ENCODE measurements around the gene RBM8A.
"Not testable (repeated sequence)": the region's sequence is repeated elsewhere in the genome, so short reads cannot be mapped to it uniquely, and the experiment has no call there.

Gene RBM8A

DNA sequence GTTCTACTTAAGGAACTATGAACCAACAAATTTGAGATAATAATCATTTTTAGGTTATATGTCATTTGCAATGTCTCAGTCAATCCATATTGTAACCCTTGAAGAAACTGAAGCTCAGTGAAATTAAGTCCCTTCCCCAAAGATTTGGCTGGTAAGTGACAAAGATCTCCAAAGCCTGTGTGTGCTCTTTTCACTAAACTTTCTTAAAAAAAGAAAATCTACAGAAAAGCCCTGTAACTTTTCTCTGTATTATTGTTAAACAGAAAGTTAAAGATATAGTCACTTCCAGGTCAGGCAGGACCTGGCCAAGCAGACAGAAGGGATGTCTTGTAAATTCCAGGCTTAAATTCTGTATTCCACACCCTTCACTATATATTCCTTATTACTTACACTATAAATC lies 29.1 kb upstream of the RBM8A start:
- no peak for DNase-seq

DNA sequence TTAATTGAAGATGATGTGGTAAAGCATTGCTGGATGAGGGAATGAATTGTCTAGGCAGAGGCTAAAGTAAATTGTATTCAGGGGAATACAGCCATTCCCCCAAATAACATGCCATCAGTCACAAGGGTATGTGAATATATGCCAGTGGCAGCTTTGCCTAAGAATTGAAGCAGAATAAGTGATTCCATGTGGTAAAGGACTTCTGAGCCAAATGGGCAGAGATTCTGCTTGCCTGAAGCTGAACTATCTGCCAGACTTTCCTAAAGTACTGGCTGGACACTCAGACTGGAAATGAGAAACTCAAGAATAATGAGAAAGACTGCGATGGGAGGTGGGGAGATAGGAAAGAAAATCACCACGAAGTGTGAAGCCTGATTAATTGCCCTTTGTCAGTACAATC lies 28.2 kb upstream of the RBM8A start:
- no peak for DNase-seq

DNA sequence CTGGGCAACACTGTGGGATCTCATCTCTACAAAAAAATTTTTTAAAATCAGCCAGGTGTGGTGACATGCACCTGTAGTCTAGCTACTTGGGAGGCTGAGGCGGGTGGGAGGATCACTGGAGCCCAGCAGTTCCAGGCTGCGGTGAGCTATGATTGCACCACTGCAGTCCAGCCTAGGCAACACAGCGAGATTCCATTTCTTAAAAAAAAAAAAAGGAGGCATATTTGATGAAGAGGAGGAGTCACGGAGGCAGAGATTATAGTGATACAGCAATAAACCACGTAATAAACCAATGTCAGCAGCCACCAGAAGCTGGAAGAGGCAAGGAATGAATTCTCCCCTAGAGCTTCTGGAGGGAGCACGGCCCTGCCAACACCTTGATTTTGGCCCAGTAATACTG lies 26.6 kb upstream of the RBM8A start:
- no peak for DNase-seq

DNA sequence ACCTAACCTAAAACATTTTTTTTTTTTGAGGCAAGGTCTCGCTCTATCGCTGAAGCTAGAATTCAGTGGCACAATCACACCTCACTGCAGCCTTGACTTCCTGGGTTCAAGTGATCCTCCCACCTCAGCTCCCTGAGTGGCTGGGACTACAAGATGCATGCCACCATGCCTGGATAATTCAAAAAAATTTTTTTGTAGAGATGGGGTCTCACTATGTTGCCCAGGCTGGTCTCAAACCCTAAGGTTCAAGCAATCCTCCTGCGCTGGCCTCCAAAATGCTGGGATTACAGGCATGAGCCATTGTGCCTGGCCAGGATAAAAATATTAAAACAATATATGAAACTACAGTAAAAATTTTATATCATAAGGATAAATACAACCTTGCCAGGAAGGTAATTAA lies 25.6 kb upstream of the RBM8A start:
- DNase-seq = no peak

DNA sequence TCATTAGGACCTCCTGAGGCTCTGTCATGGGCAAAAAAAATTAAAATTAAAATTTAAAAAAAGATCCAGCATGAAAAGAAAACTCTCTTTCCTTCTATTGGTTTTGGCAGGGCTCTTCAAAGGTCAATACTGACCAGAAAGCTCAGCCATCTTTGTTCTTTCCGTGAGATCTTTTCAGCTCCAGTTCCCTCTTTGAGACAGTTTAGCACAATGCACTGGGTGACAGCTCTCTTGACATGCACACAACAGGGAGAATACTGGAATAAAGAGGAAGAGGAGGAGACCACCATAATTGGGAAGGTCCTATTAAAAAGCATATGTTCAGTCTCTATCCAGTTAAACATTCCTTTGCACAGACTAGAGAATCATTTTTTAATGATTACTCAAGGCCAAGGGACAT lies 24.2 kb upstream of the RBM8A start:
- no peak for DNase-seq

DNA sequence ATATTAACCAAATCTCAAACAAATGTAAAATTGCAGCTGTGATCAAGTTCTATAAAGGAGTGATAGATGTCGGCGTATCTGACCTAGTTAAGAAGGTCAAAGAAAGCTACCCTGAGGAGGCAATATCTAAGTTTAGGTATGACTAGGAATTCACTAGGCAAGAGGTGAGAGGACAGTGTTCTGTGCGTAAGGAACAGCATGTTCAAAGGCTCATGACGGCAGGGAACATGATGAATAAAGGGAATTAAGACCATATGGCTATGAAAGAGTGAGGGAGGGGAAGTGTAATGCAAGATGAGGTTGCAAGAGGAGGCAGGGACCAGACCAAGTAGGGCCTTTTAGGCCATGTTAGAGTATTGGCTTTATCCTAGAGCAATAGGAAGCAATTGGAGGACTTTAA lies 21.9 kb upstream of the RBM8A start:
- DNase-seq = no peak

DNA sequence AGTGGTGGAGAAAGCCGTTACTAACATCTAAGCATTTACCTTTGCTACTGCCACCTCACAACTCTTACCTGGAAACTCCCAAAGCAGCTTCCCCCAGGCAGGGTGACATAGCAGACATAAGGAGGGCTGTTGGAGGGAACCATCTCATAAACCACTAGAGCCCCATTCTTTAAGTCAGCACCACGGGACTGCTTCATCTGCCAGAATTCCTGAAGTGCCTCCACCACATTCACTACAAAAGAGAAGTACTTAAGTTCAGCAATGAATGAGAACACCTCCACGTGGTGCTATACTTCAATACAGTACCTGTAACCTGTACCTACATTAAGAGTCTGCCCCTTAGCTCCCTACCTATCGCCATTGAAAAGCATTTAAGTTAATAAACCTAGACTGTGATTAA lies 20.3 kb upstream of the RBM8A start:
- no peak for DNase-seq

DNA sequence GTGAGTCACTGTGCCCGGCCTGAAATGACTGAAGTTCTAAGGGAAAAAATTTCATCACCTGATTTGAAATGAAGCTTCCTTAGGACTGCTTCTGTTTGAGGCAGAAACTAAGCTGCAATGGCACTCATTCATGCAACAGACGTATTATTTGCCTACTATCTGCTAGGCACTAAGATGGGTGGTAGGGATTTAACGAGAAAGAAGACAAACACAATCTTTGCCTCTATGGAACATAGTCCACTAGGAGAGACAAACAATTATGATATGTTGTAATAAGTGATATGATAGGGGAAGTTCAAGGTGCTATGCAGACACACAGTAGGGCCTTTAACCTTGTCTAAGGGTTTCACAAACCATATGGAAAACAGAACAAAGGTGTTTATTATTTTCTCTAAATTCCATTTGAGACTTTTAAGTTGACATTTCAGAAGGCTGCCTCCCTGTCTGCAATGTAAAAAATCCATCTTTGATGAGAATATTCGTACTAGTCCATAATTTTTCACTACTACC lies 19.2 kb upstream of the RBM8A start:
- DNase-seq = no peak

DNA sequence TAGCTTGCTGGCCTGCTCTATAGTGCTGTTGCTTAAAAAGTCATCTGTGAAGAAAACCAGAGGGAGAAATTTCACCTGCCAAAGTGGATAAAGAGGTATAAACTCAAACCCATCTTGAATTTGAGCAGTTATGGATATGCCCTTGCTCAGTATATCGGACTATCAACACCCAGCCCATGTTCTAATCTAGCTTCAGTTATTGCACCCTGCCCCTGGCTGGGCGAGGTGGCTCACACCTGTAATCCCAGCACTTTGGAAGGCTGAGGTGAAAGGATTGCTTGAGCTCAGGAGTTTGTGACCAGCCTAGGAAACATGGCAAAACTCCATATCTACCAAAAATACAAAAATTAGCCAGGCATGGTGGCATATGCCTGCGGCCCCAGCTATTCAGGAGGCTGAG lies 17.2 kb upstream of the RBM8A start:
- DNase-seq = no peak

DNA sequence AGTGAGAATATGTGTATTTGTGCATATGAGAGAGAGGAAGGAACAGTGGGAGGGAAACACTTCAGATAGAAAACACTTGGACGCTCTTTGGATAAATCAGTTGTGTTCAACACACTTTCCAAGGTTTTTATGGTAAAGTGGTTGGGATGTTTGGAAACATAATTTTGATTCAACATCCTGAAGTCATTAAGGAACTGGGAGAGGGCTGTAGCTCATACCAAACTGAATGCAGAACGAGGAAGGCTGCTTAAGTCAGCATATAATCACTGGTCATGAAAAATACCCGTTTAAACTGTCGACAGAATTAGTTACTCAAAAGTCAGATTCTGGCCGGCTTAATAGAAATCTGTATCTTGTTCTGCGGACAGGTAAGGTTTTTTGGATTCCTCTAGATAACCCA lies 15.6 kb upstream of the RBM8A start:
- no peak for DNase-seq

DNA sequence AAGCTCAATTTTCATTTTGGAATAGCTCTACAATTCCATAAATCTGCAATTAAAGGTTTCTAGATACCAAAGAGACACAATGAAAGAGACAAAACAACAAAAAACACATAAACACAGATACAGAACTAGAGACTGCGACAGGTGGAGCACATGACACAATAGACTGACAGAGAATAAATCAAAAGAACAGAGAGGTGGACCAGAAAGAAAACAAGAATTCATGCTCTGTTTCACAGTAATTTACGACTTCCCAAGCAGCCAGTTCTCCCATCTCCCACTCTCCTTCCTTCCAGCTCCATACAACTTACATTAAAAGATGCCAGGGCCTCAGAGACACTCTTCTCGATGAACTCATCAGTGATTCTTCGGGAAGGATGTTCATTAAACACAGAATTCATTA lies 15.1 kb upstream of the RBM8A start:
- DNase-seq = no peak

DNA sequence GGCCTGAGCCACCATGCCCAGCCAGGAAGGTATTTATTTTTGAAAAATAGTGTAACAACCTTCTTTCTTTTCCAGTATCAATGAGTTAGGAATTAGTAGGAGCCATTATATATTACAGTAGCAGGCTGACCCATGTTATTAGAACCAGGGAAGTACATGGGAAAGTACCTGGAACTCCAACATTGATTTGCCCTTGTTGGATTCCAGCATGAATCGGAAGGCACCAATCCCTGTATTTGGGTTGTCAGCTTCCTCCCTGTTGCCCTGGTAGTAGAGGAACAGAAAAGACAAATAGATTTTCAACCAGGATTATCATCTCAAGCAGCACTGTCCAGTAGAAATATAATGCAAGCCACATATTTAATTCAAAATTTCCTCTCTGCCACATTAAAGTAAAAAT lies 10.2 kb upstream of the RBM8A start:
- DNase-seq = no peak

DNA sequence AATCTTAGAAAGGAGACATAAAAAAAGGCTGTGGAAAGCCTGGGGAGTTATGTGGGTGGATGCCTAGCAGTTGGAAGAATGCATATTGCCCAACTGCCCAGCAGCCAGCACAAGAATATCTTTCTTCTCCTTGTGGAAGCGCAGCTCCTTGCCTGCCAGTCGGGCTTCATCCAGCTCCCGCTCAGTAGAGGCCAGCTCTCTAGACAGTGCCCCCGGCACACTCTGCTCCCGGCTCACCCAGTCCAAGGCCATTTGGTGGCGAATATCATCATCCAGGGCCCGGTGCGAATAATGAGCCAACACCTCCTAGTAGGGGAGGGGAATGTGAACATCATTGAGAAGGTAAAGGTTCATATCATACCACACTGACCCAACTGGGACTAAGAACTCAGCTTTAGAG lies 9.0 kb upstream of the RBM8A start:
- no peak for DNase-seq

DNA sequence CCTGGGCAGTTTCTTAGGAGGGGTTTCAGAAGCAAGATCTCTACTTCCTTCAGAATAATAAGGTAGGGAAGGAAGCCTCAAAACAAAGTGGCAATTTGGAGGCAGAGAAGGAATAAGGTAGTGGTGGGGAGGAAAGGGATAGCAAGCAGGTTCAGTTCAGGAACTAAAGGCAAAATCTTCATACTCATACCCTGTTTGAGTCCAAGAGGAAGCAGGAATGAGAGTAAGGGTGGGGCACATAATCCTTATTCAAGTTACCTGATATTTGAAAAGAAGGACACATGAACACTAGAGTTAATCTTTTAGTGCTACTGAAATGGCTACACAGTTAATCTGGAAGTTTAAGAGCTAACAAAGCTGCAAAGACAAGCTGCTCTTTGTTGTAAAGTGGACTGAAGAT lies 8.4 kb upstream of the RBM8A start:
- no peak for DNase-seq

DNA sequence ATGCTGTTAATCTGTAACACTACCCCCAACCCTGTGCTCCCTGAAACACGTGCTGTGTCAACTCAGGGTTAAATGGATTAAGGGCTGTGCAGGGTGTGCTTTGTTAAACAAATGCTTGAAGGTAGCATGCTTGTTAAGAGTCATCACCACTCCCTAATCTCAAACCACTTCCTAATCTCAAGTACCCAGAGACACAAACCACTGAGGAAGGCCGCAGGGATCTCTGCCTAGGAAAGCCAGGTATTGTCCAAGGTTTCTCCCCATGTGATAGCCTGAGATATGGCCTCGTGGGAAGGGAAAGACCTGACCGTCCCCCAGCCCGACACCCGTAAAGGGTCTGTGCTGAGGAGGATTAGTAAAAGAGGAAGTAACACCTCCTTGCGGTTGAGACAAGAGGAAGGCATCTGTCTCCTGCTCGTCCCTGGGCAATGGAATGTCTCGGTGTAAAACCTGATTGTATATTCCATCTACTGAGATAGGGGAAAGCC lies 5.3 kb upstream of the RBM8A start:
- DNase-seq = not testable (repeated sequence)

DNA sequence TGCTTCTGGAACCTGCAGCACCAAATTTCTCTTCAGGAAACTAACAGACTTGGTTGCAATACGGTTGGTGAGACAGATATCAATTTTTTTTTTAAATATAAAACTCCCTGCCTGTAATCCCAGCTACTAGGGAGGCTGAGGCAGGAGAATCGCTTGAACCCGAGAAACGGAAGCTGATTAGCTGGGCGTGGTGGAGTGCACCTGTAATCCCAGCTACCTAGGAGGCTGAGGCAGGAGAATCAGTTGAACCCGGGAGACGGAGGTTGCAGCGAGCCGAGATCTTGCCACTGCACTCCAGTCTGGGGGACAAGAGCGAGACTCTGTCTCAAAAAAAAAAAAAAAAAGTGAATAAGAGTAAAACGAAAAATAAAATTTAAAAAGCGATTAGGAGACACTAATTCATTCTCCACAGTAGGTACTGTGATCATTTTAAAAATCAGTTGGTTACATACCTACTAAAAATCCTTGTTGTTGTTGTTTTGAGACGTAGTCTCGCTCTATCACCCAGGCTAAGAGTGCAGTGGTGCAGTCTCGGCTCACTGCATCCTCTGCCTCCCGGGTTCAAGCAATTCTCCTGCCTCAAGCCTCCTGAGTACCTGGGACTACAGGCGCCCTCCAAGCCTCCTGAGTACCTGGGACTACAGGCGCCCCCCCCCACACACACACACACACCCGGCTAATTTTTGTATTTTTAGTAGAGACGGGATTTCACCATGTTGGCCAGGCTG lies 796 bp upstream of the RBM8A start:
- DNase-seq = no peak

DNA sequence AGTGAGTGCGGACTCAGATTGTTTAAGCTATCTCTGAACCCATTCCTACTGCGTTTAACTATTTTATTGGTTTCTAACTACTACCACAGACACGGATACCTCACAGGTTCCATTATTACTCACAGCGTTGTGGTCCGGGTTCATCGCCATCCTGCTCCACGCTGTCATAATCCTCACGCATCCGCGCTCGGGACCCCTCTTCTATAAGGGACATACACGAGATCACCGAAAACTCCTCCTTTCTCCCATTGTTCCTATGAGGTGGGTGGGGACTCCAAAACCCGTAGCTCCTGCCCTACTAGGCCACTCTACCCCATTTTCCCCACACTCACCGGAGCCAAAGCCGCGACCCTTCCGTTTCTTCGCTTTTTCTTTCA lies 610 bp downstream of the RBM8A start:
- no peak for DNase-seq

DNA sequence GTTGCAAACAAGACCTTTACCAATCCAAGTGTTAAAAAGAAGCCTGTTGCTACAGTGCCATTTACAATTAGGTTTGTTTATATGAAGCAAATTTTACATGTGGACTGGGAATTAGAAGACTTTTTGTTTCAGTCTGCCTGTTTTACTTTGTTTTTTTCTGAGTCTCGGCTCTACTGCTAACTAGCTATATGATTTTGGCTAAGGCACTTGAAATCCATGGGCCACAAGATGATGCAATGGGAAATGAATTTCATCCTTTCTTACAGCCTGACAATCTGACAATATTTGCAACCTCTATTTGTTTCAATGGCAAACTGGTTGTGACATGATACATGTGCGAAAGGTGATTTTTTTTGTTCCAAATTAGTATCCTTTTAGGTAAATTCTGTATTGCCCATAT lies 5.0 kb downstream of the RBM8A start:
- no peak for DNase-seq

DNA sequence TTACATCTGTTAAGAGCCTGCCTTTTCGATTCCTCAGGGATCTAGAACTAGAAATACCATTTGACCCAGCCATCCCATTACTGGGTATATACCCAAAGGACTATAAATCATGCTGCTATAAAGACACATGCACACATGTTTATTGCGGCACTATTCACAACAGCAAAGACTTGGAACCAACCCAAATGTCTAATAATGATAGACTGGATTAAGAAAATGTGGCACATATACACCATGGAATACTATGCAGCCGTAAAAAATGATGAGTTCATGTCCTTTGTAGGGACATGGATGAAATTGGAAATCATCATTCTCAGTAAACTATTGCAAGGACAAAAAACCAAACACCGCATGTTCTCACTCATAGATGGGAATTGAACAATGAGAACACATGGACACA lies 7.0 kb downstream of the RBM8A start:
- DNase-seq = not testable (repeated sequence)

DNA sequence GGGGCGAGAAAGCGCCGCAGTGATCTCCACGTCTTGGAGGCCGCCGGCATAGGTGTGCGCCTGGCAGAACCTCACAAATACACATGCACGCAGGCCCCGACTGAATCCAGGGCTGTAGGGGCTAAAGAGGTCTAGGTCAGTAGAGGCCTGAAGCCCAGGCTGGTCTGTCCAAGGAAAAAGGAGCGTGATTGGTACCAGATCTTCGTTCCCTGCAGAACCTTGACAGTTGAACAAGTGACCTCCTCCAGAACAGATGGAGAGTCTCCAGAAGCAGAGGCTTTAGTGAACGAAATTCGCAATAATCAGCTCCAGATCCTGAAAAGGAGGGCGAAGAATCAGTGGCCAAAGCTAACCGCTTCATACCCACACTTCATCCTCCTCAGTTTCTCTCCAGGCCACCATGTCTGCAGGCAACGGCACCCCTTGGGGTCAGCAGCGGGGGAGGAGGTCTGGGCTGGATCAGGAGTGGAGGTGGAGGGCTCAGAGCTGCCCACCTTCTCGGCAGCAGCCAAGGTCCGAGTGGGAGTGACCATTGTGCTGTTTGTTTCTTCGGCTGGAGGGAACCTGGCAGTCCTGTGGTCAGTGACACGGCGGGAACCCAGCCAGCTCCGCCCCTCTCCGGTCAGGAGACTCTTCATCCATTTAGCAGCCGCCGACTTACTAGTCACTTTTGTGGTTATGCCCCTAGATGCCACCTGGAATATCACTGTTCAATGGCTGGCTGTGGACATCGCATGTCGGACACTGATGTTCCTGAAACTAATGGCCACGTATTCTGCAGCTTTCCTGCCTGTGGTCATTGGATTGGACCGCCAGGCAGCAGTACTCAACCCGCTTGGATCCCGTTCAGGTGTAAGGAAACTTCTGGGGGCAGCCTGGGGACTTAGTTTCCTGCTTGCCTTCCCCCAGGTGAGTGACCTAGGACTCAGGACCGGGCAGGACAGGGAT lies 8.0 kb downstream of the RBM8A start:
- DNase-seq = no peak

DNA sequence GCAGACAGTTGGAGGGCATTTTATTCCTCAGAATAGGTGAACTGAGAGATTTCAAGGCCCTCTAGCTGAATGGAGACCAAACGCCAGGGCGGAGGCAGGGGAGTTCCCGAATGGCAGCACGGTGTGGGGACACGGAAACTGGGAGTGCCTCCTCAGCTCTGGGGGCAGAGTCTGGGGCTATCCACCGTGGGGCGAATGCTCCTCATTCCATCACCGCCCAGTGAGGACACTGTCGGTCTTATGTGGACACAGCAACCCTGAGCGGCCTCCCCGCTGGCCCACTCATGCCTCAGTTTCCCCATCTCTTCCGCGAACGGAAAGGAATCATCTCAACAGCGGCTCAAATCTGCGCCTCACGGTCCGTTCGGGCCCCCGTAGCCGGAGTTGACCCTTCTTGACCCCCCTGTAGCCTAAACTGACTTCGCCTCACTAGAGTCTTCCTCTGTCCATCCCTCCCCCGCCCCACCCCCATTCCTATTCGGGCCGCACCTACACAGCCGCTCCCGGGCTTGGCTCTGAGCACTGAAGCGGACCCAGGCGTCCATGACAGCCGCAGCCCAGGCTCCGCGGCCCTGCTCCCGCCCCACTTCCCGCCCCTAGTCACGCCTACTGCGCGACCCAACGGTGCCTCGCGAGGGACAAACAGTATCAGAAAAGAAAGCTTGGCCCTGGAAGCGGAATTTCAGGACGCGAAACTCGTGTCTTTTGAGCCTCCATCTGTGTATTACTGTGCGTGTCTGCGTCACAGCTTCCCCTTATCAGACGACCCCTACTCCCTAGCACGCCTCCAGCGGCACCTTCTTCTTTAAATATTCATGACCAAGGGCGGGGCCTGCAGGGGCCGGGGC lies 8.9 kb downstream of the RBM8A start, which contains the start of gene PEX11B:
Gene PEX11B, minus strand, starts transcription at position 574 of the 848 bp plus-strand sequence. Its CDS starts 29 bp downstream, at position 545.
- peak; percentile 80 for DNase-seq

DNA sequence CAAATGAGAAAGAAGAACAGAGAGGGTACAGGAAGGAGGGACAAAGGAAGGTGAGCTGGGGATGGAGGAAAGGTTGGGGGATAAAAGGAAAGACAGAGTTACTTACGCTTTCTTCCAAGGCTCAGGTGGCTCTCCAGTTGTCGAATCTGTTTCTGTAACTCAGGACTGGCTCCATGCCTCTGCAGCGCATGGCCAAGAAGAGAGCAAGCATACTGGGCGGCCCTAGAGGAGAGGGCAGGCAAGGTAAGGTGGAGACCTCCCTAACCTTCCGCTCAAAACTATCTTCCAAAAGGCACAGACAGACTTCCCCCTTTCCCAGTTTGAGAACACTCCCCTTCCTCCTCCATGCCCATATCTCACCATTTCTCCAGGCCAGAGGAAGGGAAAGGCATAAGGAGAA lies 9.7 kb downstream of the RBM8A start:
- no peak for DNase-seq

DNA sequence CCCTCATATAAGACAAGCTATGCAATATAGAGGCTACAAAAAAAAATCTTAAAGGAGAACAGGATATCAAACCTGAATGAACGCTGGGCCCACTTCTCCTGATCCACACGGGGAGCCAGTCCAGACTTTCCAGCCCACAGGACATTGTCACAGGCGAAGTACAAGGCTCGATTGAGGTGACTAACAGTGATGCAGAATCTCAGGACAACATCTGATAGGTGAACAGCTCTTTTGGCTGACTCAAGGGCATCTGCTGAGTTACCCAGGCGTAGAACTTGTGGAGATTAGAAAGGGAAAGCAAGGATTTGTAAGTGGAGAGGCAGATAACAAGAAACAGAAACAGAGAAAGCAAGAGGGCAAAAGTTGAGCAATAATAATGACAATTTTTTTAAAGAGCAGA lies 10.5 kb downstream of the RBM8A start:
- no peak for DNase-seq

Data from DMS79 (cell line).